Measurements from ENCODE around the gene CDKN2C.

- TF ChIP-seq USF1 (IDR thresholded peaks at IDR 0.05) = no peak
- no peak for TF ChIP-seq REST (IDR thresholded peaks at IDR 0.05; ENCODE audit: low read depth)
These were observed 23.6 kb downstream of the CDKN2C start for GRCh38 chr1:50993645-50994044.

All from Ishikawa (cell line).